Breast epithelium (tissue), 4 donors: ENCODE results near the gene CABLES1. TPM values are rescaled to one million over a fixed set of nuclear protein-coding genes. Genes with fewer than 3 reads are reported as not detected.

ENCODE experiments used
- DNase-seq, 2 donors: peaks; one replicate each; pipeline ENCODE4 v3.0.0-alpha.2; 2019; ENCODE audit warnings: low spot score in 2 of 2
- H3K27ac ChIP-seq, 2 donors: fragments of 200-600 bp; sonication (generic) in 1 of 2; one replicate each; pipeline ENCODE4 v1.5.1; 2016 to 2019; ENCODE audit warnings: mild to moderate bottlenecking in 1 of 2
- H3K27me3 ChIP-seq, 2 donors: fragments of 200-600 bp; sonication (generic) in 1 of 2; one replicate each; pipeline versions ENCODE4 v1.5.1 to v1.6.0; 2017 to 2019; ENCODE audit warnings: control low read depth in 1 of 2, mild to moderate bottlenecking in 1 of 2
- H3K36me3 ChIP-seq: fragments of 200-600 bp; one replicate; pipeline ENCODE4 v1.5.1; 2019
- H3K4me1 ChIP-seq, 2 donors: fragments of 200-600 bp; sonication (generic); one replicate each; pipeline ENCODE4 v1.5.1; 2016 to 2019; ENCODE audit warnings: control low read depth in 1 of 2
- H3K4me3 ChIP-seq, 3 donors: fragments of 200-600 bp; sonication (generic); 1 replicate in 2 of 3; 2 replicates in 1 of 3; pipeline ENCODE4 v1.5.1; 2016 to 2019; ENCODE audit warnings: mild to moderate bottlenecking in 3 of 3, moderate library complexity in 2 of 3
- H3K9me3 ChIP-seq, 2 donors: fragments of 200-600 bp; sonication (generic) in 1 of 2; one replicate each; pipeline ENCODE4 v1.5.1; 2016 to 2019; ENCODE audit warnings: control low read depth in 1 of 2
- CTCF ChIP-seq, 3 donors: fragments of 450-650 bp; IDR thresholded peaks; one replicate each; pipeline ENCODE4 v1.5.1; 2016 to 2017; ENCODE audit warnings: antibody characterized with exemption in 3 of 3, mild to moderate bottlenecking in 3 of 3, moderate library complexity in 3 of 3
- POLR2A ChIP-seq: fragments of 450-650 bp; IDR thresholded peaks from one replicate; pipeline ENCODE4 v1.6.1; 2016; ENCODE audit warnings: antibody characterized with exemption, mild to moderate bottlenecking, moderate library complexity
- POLR2AphosphoS5 ChIP-seq, 3 donors: sonication (generic); formaldehyde crosslinking; IDR thresholded peaks; one replicate each; pipeline ENCODE4 v1.6.1; 2017; ENCODE audit warnings: antibody characterized with exemption in 3 of 3
- intact Hi-C: fragments of 100-400 bp; cut with DNase I; formaldehyde crosslinking; loops from one replicate; pipeline ENCODE4 v1.15.1; 2023; ENCODE audit warnings: low total_unique reads
- total RNA-seq, 3 donors: library from RNA; depleted of rRNA; stranded (reverse); fragments of >200 nt; gene quantifications; one replicate each; pipeline ENCODE4 v1.1.0, GENCODE V29; 2016

Gene CABLES1
- total RNA-seq, 3 donors from 2014 or later = 18.1 to 28.7 (median 22.3) TPM

- no peak for DNase-seq
- no peaks in the 10 kb centered on the region for H3K4me1 ChIP-seq
- H3K27ac ChIP-seq = no peak overlapping the region
- TF ChIP-seq POLR2AphosphoS5 (IDR thresholded peaks at IDR 0.05) (no peak), CTCF (IDR thresholded peaks at IDR 0.05) (no peak), POLR2A (no peak)
- no peaks in the 10 kb centered on the region for H3K9me3 ChIP-seq
- no peak overlapping the region for H3K4me3 ChIP-seq
- H3K27me3 ChIP-seq = no peaks in the 10 kb centered on the region
- intact Hi-C loops = no loop called here
- no peaks in the 10 kb centered on the region for H3K36me3 ChIP-seq
Observed at GRCh38 chr18:23300231-23300805, 165.0 kb downstream of the CABLES1 start.

- Histone ChIP-seq H3K27me3 (no peaks in the 10 kb centered on the region), H3K36me3 (no peaks in the 10 kb centered on the region), H3K9me3 (no peaks in the 10 kb centered on the region), H3K4me3 (no peak overlapping the region), H3K4me1 (no peaks in the 10 kb centered on the region), H3K27ac (no peak overlapping the region)
- no peak for DNase-seq
- TF ChIP-seq POLR2AphosphoS5 (IDR thresholded peaks at IDR 0.05) (no peak), CTCF (IDR thresholded peaks at IDR 0.05) (no peak), POLR2A (no peak)
- intact Hi-C loops = no loop called here
Observed at GRCh38 chr18:23301972-23302371, 166.7 kb downstream of the CABLES1 start.

- Histone ChIP-seq H3K9me3 (no peaks in the 10 kb centered on the region), H3K27ac (peak overlapping the region in 1 of 2 donors; percentile 57), H3K27me3 (no peaks in the 10 kb centered on the region), H3K4me3 (no peak overlapping the region), H3K4me1 (no peaks in the 10 kb centered on the region), H3K36me3 (no peaks in the 10 kb centered on the region)
- intact Hi-C loops = no loop called here
- no peak for DNase-seq
- TF ChIP-seq POLR2AphosphoS5 (IDR thresholded peaks at IDR 0.05) (no peak), POLR2A (no peak), CTCF (IDR thresholded peaks at IDR 0.05) (no peak)
Observed at GRCh38 chr18:23302511-23302850, 167.2 kb downstream of the CABLES1 start.

- Histone ChIP-seq H3K36me3 (no peaks in the 10 kb centered on the region), H3K27me3 (no peaks in the 10 kb centered on the region), H3K27ac (peak overlapping the region; percentile 57 to 59), H3K4me1 (no peaks in the 10 kb centered on the region), H3K4me3 (no peak overlapping the region), H3K9me3 (no peaks in the 10 kb centered on the region)
- no peak for DNase-seq
- no peak for TF ChIP-seq POLR2A
- no peak for TF ChIP-seq POLR2AphosphoS5 (IDR thresholded peaks at IDR 0.05)
- no peak for TF ChIP-seq CTCF (IDR thresholded peaks at IDR 0.05)
- intact Hi-C loops = no loop called here
Observed at GRCh38 chr18:23302851-23303527, 167.7 kb downstream of the CABLES1 start.

DNA sequence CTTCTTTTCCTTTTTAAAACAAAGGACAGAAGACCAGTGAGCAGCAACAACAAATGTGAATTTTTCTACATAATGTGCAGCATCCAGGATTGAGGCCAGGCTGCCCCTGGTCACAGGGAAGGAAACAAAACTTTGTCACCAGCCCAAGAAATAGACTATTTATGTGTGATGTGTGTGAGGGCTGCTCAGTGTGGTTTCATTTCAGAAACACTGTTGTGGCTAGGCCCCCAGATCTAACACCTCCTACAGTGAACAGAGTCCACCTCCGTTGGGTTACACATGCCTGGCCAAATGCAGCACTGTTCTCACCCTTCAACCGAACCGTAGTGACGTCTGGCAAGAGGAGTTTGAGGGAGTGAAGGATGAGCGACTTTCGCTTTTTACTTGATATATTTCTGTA, 171.5 kb downstream of the CABLES1 start:
- no peak overlapping the region for H3K4me3 ChIP-seq
- intact Hi-C loops = no loop called here
- no peaks in the 10 kb centered on the region for H3K4me1 ChIP-seq
- DNase-seq = no peak
- no peaks in the 10 kb centered on the region for H3K36me3 ChIP-seq
- H3K27ac ChIP-seq = peak overlapping the region in 1 of 2 donors; percentile 19
- no peak for TF ChIP-seq CTCF (IDR thresholded peaks at IDR 0.05)
- TF ChIP-seq POLR2A = no peak
- TF ChIP-seq POLR2AphosphoS5 (IDR thresholded peaks at IDR 0.05) = no peak
- H3K27me3 ChIP-seq = no peaks in the 10 kb centered on the region
- H3K9me3 ChIP-seq = no peaks in the 10 kb centered on the region
